Naive thymus-derived CD4-positive, alpha-beta T cell (primary cell): ENCODE results near the gene SIRT7. TPM values are rescaled to one million over a fixed set of nuclear protein-coding genes. Genes with fewer than 3 reads are reported as not detected.

Experiments used
- ATAC-seq: fragments of 150-1000 bp; cut with Tn5 transposase; 2 replicates; pipeline ENCODE4 v1.10.0; 2021; ENCODE audit warnings: mild to moderate bottlenecking, moderate library complexity
- CTCF ChIA-PET: fragments of 350-600 bp; sonication (Branson Sonifier 250); formaldehyde crosslinking; loops from one replicate; lab custom pipeline; 2021; ENCODE audit warnings: antibody characterized with exemption; lab: Charles Lee
- POLR2A ChIA-PET: fragments of 350-600 bp; sonication (Branson Sonifier 250); formaldehyde crosslinking; loops from one replicate; lab custom pipeline; 2021; ENCODE audit warnings: antibody characterized with exemption, inconsistent platforms; lab: Charles Lee
- DNase-seq, 9 donors: peaks; one replicate each; pipeline versions ENCODE4 v3.0.0 to v3.0.0-alpha.2; 2020 to 2022; ENCODE audit warnings: mixed read lengths in 1 of 9
- H3K27ac ChIP-seq: one replicate; pipeline ENCODE4 v1.7.0; 2013; ENCODE audit warnings: mild to moderate bottlenecking, low read depth, low read length, moderate library complexity
- H3K27me3 ChIP-seq, 2 donors: one replicate each; pipeline ENCODE4 v1.7.0; 2013; ENCODE audit warnings: low read length in 2 of 2, mild to moderate bottlenecking in 2 of 2, moderate library complexity in 2 of 2; ENCODE audit not compliant: control insufficient read depth in 2 of 2, insufficient read depth in 2 of 2
- H3K36me3 ChIP-seq, 3 experiments: 1 replicate in 2 of 3; 2 replicates in 1 of 3; pipeline ENCODE4 v1.7.0; 2013; ENCODE audit warnings: low read length in 3 of 3, mild to moderate bottlenecking in 3 of 3, moderate library complexity in 1 of 3; ENCODE audit not compliant: insufficient read depth in 3 of 3, control insufficient read depth in 2 of 3
- H3K4me1 ChIP-seq, 2 donors: one replicate each; pipeline ENCODE4 v1.7.0; 2013; ENCODE audit warnings: low read length in 2 of 2, mild to moderate bottlenecking in 2 of 2, moderate library complexity in 1 of 2; ENCODE audit not compliant: control insufficient read depth in 2 of 2, insufficient read depth in 2 of 2
- H3K4me3 ChIP-seq: 2 replicates; pipeline ENCODE4 v1.7.0; 2013; ENCODE audit warnings: mild to moderate bottlenecking, low read length
- H3K9me3 ChIP-seq, 3 experiments: 1 replicate in 2 of 3; 2 replicates in 1 of 3; pipeline ENCODE4 v1.7.0; 2013; ENCODE audit warnings: low read length in 3 of 3; ENCODE audit not compliant: control insufficient read depth in 2 of 3
- H3K27ac Mint-ChIP-seq, 9 donors: one replicate each; pipeline ENCODE4 v1.8.0; 2020 to 2022; ENCODE audit warnings: mixed read lengths in 9 of 9, mild to moderate bottlenecking in 8 of 9, moderate library complexity in 5 of 9, inconsistent platforms in 2 of 9
- H3K27me3 Mint-ChIP-seq, 5 donors: one replicate each; pipeline ENCODE4 v1.8.0; 2021 to 2022; ENCODE audit warnings: mixed read lengths in 5 of 5, mild to moderate bottlenecking in 1 of 5
- H3K36me3 Mint-ChIP-seq, 5 donors: one replicate each; pipeline ENCODE4 v1.8.0; 2020 to 2022; ENCODE audit warnings: mixed read lengths in 5 of 5, mild to moderate bottlenecking in 3 of 5, inconsistent platforms in 1 of 5
- H3K4me1 Mint-ChIP-seq, 7 donors: one replicate each; pipeline ENCODE4 v1.8.0; 2020 to 2022; ENCODE audit warnings: mixed read lengths in 7 of 7, mild to moderate bottlenecking in 3 of 7, inconsistent platforms in 1 of 7
- H3K4me3 Mint-ChIP-seq, 10 donors: one replicate each; pipeline ENCODE4 v1.8.0; 2020 to 2022; ENCODE audit warnings: mild to moderate bottlenecking in 10 of 10, mixed read lengths in 10 of 10, moderate library complexity in 6 of 10, inconsistent platforms in 2 of 10
- H3K9me3 Mint-ChIP-seq, 11 donors: one replicate each; pipeline ENCODE4 v1.8.0; 2020 to 2022; ENCODE audit warnings: mixed read lengths in 11 of 11, mild to moderate bottlenecking in 4 of 11, inconsistent platforms in 1 of 11, moderate library complexity in 1 of 11
- intact Hi-C, 2 donors: fragments of 100-400 bp; cut with micrococcal nuclease; formaldehyde crosslinking; loops; one replicate each; pipeline ENCODE4 v1.15.1; 2023
- polyA plus RNA-seq, 2 donors: library from polyadenylated mRNA; unstranded; fragments of 300-500 nt; fragmentation: Illumina TruSeq; gene quantifications; one replicate each; pipeline ENCODE4 v1.2.3, GENCODE V29; 2021
- total RNA-seq, 6 experiments: library from RNA in 5 of 6; stranded (reverse) in 5 of 6; gene quantifications; 1 replicate in 5 of 6; 2 replicates in 1 of 6; pipeline ENCODE4 v1.2.3 and lab custom pipeline; 2021 to 2026

The SIRT7 gene
- total and polyA plus RNA-seq, 7 experiments from 2014 or later = 21.6 to 81.4 (median 56.8) TPM

GRCh38 chr17:81959362-81960129 is 41.6 kb upstream of the SIRT7 start:
- intact Hi-C loops = loop anchor here (1.0 to 2.0 kb wide), 3 partner anchors 17 to 195 kb away; partner anchors contain the start of gene ASPSCR1 (in 1 of the 2)
- ChIA-PET POLR2A (interaction anchor here (0.8 to 4.4 kb wide), 6 partner anchors 53 to 490 kb away, joined by 3 to 29 read pairs (median 4); partner anchors contain the start of genes ANAPC11, CENPX, DCXR and LRRC45), CTCF (interaction anchor here (0.6 to 5.7 kb wide), 22 partner anchors 8 to 572 kb away, joined by 3 to 122 read pairs (median 4); partner anchors contain the start of genes CENPX, DCXR and LRRC45)
- Mint-ChIP-seq H3K4me3 (peak overlapping the region in 7 of 10 donors; percentile 43 to 82 (median 57)), H3K36me3 (no peaks in the 10 kb centered on the region), H3K9me3 (no peaks in the 10 kb centered on the region), H3K27me3 (peaks cover 0 to 41% (median 12%) of the 10 kb centered on the region in 5 donors), H3K27ac (no peak overlapping the region), H3K4me1 (peaks cover 0 to 8% (median 2%) of the 10 kb centered on the region in 7 donors)
- Histone ChIP-seq H3K4me1 (peaks cover 0 to 10% of the 10 kb centered on the region in 2 donors), H3K36me3 (no peaks in the 10 kb centered on the region), H3K4me3 (no peak overlapping the region), H3K9me3 (no peaks in the 10 kb centered on the region), H3K27me3 (peaks cover 8% of the 10 kb centered on the region in 2 donors), H3K27ac (no peak overlapping the region)
- DNase-seq = peak; percentile 73 to 94 (median 84)
- ATAC-seq = peak; percentile 97

- Mint-ChIP-seq H3K36me3 (no peaks in the 10 kb centered on the region), H3K4me1 (peaks cover 0 to 5% (median 0%) of the 10 kb centered on the region in 7 donors), H3K27ac (no peak overlapping the region), H3K27me3 (peaks cover 0 to 33% (median 12%) of the 10 kb centered on the region in 5 donors), H3K9me3 (no peaks in the 10 kb centered on the region), H3K4me3 (peak overlapping the region; percentile 27 to 82 (median 53))
- ATAC-seq (no peak), DNase-seq (no peak)
- H3K4me1 ChIP-seq = peaks cover 0 to 5% of the 10 kb centered on the region in 2 donors
- H3K9me3 ChIP-seq = no peaks in the 10 kb centered on the region
- POLR2A ChIA-PET = interaction anchor here (0.8 to 4.4 kb wide), 5 partner anchors 54 to 491 kb away, joined by 3 to 29 read pairs (median 4); partner anchors contain the start of genes CENPX, DCXR and LRRC45
- H3K36me3 ChIP-seq = no peaks in the 10 kb centered on the region
- CTCF ChIA-PET = interaction anchor here (0.6 to 5.7 kb wide), 22 partner anchors 8 to 573 kb away, joined by 3 to 122 read pairs (median 4); partner anchors contain the start of genes CENPX, DCXR and LRRC45
- H3K4me3 ChIP-seq = no peak overlapping the region
- no peak overlapping the region for H3K27ac ChIP-seq
- intact Hi-C loops = loop anchor here (1.0 kb wide), 2 partner anchors 63 to 196 kb away; no protein-coding TSS in a partner anchor
- peaks cover 5 to 8% of the 10 kb centered on the region in 2 donors for H3K27me3 ChIP-seq
Measured at GRCh38 chr17:81958633-81959342, 40.8 kb upstream of the SIRT7 start.

GRCh38 chr17:81957691-81958432 is 39.9 kb upstream of the SIRT7 start:
- H3K9me3 Mint-ChIP-seq = no peaks in the 10 kb centered on the region
- ATAC-seq (no peak), DNase-seq (no peak)
- Histone ChIP-seq H3K36me3 (no peaks in the 10 kb centered on the region), H3K27ac (no peak overlapping the region), H3K4me1 (no peaks in the 10 kb centered on the region), H3K4me3 (no peak overlapping the region), H3K9me3 (no peaks in the 10 kb centered on the region), H3K27me3 (peaks cover 5 to 8% of the 10 kb centered on the region in 2 donors)
- peak overlapping the region in 6 of 10 donors; percentile 32 to 82 (median 51) for H3K4me3 Mint-ChIP-seq
- H3K27me3 Mint-ChIP-seq = peaks cover 0 to 24% (median 12%) of the 10 kb centered on the region in 5 donors
- intact Hi-C loops = no loop called here
- CTCF ChIA-PET = no interaction called here
- no peaks in the 10 kb centered on the region for H3K36me3 Mint-ChIP-seq
- peaks cover 0 to 5% (median 0%) of the 10 kb centered on the region in 7 donors for H3K4me1 Mint-ChIP-seq
- POLR2A ChIA-PET = no interaction called here
- peak overlapping the region in 1 of 9 donors; percentile 29 for H3K27ac Mint-ChIP-seq

- Histone ChIP-seq H3K27me3 (peaks cover 5 to 8% of the 10 kb centered on the region in 2 donors), H3K27ac (no peak overlapping the region), H3K36me3 (no peaks in the 10 kb centered on the region), H3K9me3 (no peaks in the 10 kb centered on the region), H3K4me3 (no peak overlapping the region), H3K4me1 (peaks cover 0 to 4% of the 10 kb centered on the region in 2 donors)
- peak overlapping the region in 1 of 9 donors; percentile 62 for H3K27ac Mint-ChIP-seq
- H3K9me3 Mint-ChIP-seq = no peaks in the 10 kb centered on the region
- ATAC-seq (no peak), DNase-seq (no peak)
- intact Hi-C loops = no loop called here
- H3K27me3 Mint-ChIP-seq = peaks cover 0 to 17% (median 9%) of the 10 kb centered on the region in 5 donors
- POLR2A ChIA-PET = no interaction called here
- no peaks in the 10 kb centered on the region for H3K36me3 Mint-ChIP-seq
- peak overlapping the region in 2 of 10 donors; percentile 21 to 45 for H3K4me3 Mint-ChIP-seq
- H3K4me1 Mint-ChIP-seq = peaks cover 0 to 7% (median 1%) of the 10 kb centered on the region in 7 donors
- CTCF ChIA-PET = no interaction called here
Measured at GRCh38 chr17:81956607-81957589, 38.9 kb upstream of the SIRT7 start.

- ChIA-PET CTCF (interaction anchor here (0.6 to 0.9 kb wide), 2 partner anchors 12 to 793 kb away, joined by 3 read pairs; no protein-coding TSS in a partner anchor), POLR2A (interaction anchor here (0.9 kb wide), 1 partner anchor 11 kb away, joined by 3 read pairs; no protein-coding TSS in a partner anchor)
- Mint-ChIP-seq H3K4me3 (no peak overlapping the region), H3K9me3 (no peaks in the 10 kb centered on the region), H3K4me1 (peaks cover 0 to 9% (median 4%) of the 10 kb centered on the region in 7 donors), H3K27ac (peak overlapping the region in 1 of 9 donors; percentile 36), H3K36me3 (no peaks in the 10 kb centered on the region), H3K27me3 (peaks cover 0 to 22% (median 9%) of the 10 kb centered on the region in 5 donors)
- Histone ChIP-seq H3K4me1 (peaks cover 0 to 4% of the 10 kb centered on the region in 2 donors), H3K27ac (no peak overlapping the region), H3K36me3 (no peaks in the 10 kb centered on the region), H3K9me3 (no peaks in the 10 kb centered on the region), H3K4me3 (no peak overlapping the region), H3K27me3 (peaks cover 5 to 8% of the 10 kb centered on the region in 2 donors)
- intact Hi-C loops = no loop called here
- no peak for ATAC-seq
- DNase-seq = no peak
Measured at GRCh38 chr17:81955756-81956544, 38.0 kb upstream of the SIRT7 start.
